Activated CD4-positive, alpha-beta T cell treated with anti-CD3 and anti-CD28 coated beads, Interleukin-2, amount 10 ng/mL, durations not matched to agents 7 days and 5 days (primary cell): Measurements from ENCODE around the gene CFAP74. TPM values are rescaled to one million over a fixed set of nuclear protein-coding genes. Genes with fewer than 3 reads are reported as not detected.
A peak's percentile ranks its signal among the peaks of the same experiment; 100 is the strongest.

ENCODE experiments used
- CTCF ChIA-PET: fragments of 350-600 bp; sonication (Branson Sonifier 250); formaldehyde crosslinking; loops from one replicate; lab custom pipeline; 2021; ENCODE audit warnings: antibody characterized with exemption; lab: Charles Lee
- POLR2A ChIA-PET: fragments of 350-600 bp; sonication (Branson Sonifier 250); formaldehyde crosslinking; loops from one replicate; lab custom pipeline; 2021; ENCODE audit warnings: antibody characterized with exemption; lab: Charles Lee
- DNase-seq: peaks from one replicate; pipeline ENCODE4 v3.0.0-alpha.2; 2020
- H3K27ac Mint-ChIP-seq: one replicate; pipeline ENCODE4 v1.8.0; 2021; ENCODE audit warnings: mild to moderate bottlenecking, moderate library complexity, mixed read lengths
- H3K27me3 Mint-ChIP-seq: one replicate; pipeline ENCODE4 v1.8.0; 2021; ENCODE audit warnings: mixed read lengths
- H3K36me3 Mint-ChIP-seq: one replicate; pipeline ENCODE4 v1.8.0; 2021; ENCODE audit warnings: low read depth, mixed read lengths
- H3K4me1 Mint-ChIP-seq: one replicate; pipeline ENCODE4 v1.8.0; 2021; ENCODE audit warnings: mixed read lengths
- H3K4me3 Mint-ChIP-seq: one replicate; pipeline ENCODE4 v1.8.0; 2021; ENCODE audit warnings: mild to moderate bottlenecking, moderate library complexity, mixed read lengths
- H3K9me3 Mint-ChIP-seq: one replicate; pipeline ENCODE4 v1.8.0; 2021; ENCODE audit warnings: mixed read lengths
- total RNA-seq, 2 experiments: library from RNA; stranded (reverse); gene quantifications; one replicate each; pipeline ENCODE4 v1.2.3, GENCODE V29; 2021

Gene CFAP74
- total RNA-seq, 2 experiments from 2014 or later = not detected

DNA sequence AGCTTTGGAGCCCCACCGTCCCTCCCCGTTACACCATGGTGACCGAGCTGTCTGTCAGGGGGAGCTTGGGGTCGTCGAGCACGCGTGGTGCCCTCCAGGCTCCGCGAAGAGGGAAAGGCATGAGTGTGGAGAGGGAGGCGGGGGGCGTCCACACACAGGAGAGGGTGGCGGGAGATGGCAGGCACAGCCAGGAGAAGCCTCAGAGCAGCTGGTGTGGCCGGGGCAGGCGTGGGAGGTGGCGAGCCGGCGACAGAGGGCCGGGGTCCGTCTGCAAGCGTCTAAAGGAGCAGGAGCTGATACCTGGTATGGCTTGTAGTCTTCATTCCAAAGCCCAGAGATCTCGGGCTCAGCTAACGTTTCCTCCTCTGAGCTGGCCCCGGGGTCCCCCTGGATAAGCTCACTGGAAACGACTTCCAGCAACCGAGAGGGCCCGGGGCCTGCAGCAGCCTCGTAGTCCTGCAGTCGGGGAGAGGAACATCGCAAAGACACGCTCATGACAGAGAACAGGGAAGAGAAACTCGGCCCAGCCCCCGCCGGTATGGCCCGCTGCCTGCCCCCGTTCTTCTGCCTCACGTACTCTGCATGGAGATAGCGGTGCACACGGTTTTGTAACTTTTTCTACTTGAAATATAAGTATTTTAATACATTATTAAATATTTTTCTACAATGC is 37.4 kb downstream of the CFAP74 start:
- Mint-ChIP-seq H3K36me3 (no peaks in the 10 kb centered on the region), H3K4me1 (no peaks in the 10 kb centered on the region), H3K9me3 (peaks cover 10% of the 10 kb centered on the region), H3K4me3 (no peak overlapping the region), H3K27ac (no peak overlapping the region), H3K27me3 (peaks cover 5% of the 10 kb centered on the region)
- DNase-seq = no peak
- ChIA-PET POLR2A (no interaction called here), CTCF (interaction anchor here (1.1 to 1.2 kb wide), 2 partner anchors 25 to 75 kb away, joined by 3 read pairs; no protein-coding TSS in a partner anchor)

DNA sequence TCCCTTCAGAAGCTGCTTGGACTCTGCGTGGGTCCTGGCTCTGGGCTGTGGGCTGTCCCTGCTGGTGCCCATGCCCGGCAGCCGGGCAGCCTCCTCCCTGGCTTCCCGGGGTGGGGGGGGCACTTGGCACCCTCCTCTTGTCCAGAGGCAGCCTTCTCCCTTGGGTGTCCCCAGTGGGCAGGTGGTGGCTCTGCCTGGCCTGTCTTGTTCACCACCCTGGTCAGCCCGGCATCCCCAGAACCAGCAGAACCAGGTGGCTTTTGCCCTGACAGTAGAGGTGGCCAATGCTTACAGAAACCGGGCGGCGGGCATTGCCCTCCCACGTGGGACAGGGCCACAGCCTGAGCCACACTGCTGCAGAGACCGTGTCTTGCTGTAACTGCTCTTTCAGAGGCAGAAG is 38.0 kb downstream of the CFAP74 start:
- no peak overlapping the region for H3K27ac Mint-ChIP-seq
- H3K36me3 Mint-ChIP-seq = no peaks in the 10 kb centered on the region
- CTCF ChIA-PET = interaction anchor here (1.1 to 1.2 kb wide), 2 partner anchors 25 to 75 kb away, joined by 3 read pairs; no protein-coding TSS in a partner anchor
- H3K4me3 Mint-ChIP-seq = no peak overlapping the region
- DNase-seq = no peak
- POLR2A ChIA-PET = no interaction called here
- H3K27me3 Mint-ChIP-seq = peaks cover 8% of the 10 kb centered on the region
- H3K4me1 Mint-ChIP-seq = no peaks in the 10 kb centered on the region
- H3K9me3 Mint-ChIP-seq = peaks cover 4% of the 10 kb centered on the region

GRCh38 chr1:1964811-1965210 is 38.8 kb downstream of the CFAP74 start:
- Mint-ChIP-seq H3K9me3 (peaks cover 4% of the 10 kb centered on the region), H3K4me1 (no peaks in the 10 kb centered on the region)

DNA sequence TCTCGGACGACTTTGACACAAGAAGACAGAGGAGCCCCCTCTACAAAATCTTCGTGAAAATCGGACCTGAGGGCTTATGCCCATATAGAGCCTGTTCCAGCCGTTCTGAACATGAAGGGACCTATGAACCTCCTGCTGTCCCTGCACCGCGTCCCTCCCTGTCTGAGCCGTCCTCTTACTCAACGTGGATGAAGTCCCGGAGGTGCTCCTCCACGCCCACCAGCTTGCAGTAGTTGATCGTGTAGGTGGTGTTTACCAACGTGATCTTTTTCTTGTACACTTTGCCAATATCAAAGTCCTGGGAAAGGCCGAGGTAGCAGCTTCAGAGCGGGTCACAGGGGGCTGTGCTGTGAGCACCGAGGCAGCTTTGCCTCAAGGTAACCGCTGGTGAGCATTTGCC is 40.0 kb downstream of the CFAP74 start:
- H3K9me3 Mint-ChIP-seq = peaks cover 4% of the 10 kb centered on the region
- ChIA-PET CTCF (interaction anchor here (1.4 kb wide), 1 partner anchor 11 kb away, joined by 3 read pairs; no protein-coding TSS in a partner anchor), POLR2A (no interaction called here)
- peaks cover 8% of the 10 kb centered on the region for H3K27me3 Mint-ChIP-seq
- H3K36me3 Mint-ChIP-seq = no peaks in the 10 kb centered on the region
- no peak overlapping the region for H3K27ac Mint-ChIP-seq
- no peaks in the 10 kb centered on the region for H3K4me1 Mint-ChIP-seq
- DNase-seq = no peak
- no peak overlapping the region for H3K4me3 Mint-ChIP-seq

More at GRCh38 chr1:1964811-1965210, 38.8 kb downstream of the CFAP74 start:
- no peak for DNase-seq
- peaks cover 8% of the 10 kb centered on the region for H3K27me3 Mint-ChIP-seq
- no peak overlapping the region for H3K27ac Mint-ChIP-seq
- POLR2A ChIA-PET = interaction anchor here (0.6 kb wide), 1 partner anchor 92 kb away, joined by 3 read pairs; no protein-coding TSS in a partner anchor
- CTCF ChIA-PET = interaction anchor here (1.2 kb wide), 1 partner anchor 26 kb away, joined by 3 read pairs; no protein-coding TSS in a partner anchor
- H3K36me3 Mint-ChIP-seq = no peaks in the 10 kb centered on the region
- no peak overlapping the region for H3K4me3 Mint-ChIP-seq

DNA sequence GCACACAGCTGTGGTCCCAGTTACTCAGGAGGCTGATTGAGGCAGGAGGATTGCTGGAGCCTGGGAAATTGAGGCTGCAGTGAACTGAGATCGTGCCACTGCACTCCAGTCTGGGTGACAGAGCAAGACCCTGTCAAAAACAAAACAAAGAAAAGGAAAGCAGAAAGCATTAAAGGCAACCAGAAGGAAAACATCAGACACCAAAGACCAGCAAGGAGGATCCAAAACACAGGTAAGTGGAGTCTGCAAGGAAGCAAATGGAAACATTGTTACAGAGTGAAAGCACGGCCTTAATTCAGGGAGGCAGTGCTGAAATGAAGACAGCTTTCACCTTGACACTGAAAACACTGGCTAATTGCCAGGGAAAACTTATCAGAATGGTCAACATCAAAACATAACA is 40.8 kb downstream of the CFAP74 start:
- no peaks in the 10 kb centered on the region for H3K36me3 Mint-ChIP-seq
- CTCF ChIA-PET = interaction anchor here (1.3 kb wide), 1 partner anchor 82 kb away, joined by 6 read pairs; no protein-coding TSS in a partner anchor
- peaks cover 8% of the 10 kb centered on the region for H3K27me3 Mint-ChIP-seq
- peak overlapping the region; percentile 68 for H3K27ac Mint-ChIP-seq
- DNase-seq = no peak
- H3K4me3 Mint-ChIP-seq = no peak overlapping the region
- POLR2A ChIA-PET = no interaction called here
- H3K9me3 Mint-ChIP-seq = peaks cover 2% of the 10 kb centered on the region
- H3K4me1 Mint-ChIP-seq = no peaks in the 10 kb centered on the region

DNA sequence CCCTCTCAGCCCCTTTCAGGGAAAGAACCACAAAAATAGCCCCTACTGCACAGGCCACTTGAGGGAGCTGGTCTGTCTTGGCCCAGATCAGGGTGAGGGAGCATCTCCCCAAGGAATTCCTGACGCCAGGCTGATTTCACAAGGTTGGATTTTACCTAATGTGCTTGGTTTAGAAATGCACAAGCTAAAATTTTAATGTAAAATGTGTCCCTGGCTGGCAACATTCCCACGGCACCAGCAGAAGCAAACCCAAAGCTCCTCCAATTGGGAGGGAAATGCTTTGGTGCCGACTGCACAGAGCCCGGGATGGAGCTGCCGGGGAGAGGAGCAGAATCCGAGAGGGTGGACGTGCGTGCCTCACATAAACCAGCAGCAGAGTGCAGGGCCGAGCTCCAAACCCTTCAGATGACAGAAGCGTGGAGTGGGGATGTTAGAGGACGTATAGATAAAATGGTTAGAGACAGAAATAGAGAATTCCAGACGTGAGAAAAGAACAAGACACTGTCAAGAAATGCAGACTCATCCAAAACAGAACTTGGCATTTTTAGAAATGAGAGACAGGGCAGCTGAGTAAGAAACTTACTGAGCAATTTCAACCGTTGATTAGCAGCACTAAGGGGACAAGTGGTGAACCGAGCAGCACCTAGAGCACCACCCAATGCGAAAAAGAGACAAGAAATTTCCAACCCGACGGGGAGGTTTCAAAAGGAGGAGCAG is 42.9 kb downstream of the CFAP74 start:
- Mint-ChIP-seq H3K4me1 (no peaks in the 10 kb centered on the region), H3K36me3 (no peaks in the 10 kb centered on the region), H3K4me3 (no peak overlapping the region), H3K27ac (no peak overlapping the region), H3K9me3 (no peaks in the 10 kb centered on the region), H3K27me3 (peaks cover 8% of the 10 kb centered on the region)
- no peak for DNase-seq
- CTCF ChIA-PET = interaction anchor here (0.8 to 2.9 kb wide), 8 partner anchors 14 to 196 kb away, joined by 3 to 20 read pairs (median 3); no protein-coding TSS in a partner anchor
- POLR2A ChIA-PET = no interaction called here

DNA sequence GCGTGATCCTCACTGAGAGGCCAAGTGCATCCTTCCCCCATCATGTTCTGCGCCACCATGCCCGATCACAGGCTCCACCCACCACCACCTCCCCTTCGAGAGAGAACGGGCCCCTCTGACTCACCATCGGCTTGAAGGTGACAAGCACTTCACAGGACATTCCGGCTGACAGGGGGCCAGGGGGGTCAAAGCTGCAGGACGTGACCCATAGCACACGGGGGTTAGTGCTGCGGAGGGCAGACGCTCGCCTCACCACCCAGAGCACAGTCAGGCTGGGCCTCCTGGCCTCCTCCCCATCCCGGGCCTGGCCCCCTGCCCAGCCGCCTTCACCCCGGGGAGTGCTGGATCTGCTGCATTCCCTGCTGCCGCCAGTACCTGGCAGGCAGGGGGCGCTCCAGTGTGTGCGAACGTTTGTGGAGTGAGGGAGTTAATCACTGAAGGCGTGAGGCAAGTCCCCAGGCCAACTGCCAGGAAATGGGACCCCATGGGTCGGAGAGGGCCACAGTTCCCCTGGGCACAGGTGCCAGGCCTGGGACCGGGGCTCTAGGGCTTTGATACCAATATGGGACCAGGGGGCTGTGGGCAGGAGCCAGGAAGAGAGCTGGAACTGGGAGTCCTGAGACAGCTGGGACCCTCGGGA is 43.6 kb downstream of the CFAP74 start:
- Mint-ChIP-seq H3K36me3 (no peaks in the 10 kb centered on the region), H3K4me3 (no peak overlapping the region), H3K9me3 (peaks cover under 1% of the 10 kb centered on the region), H3K27me3 (peaks cover 8% of the 10 kb centered on the region), H3K27ac (no peak overlapping the region), H3K4me1 (peaks cover under 1% of the 10 kb centered on the region)
- ChIA-PET CTCF (interaction anchor here (0.8 to 2.9 kb wide), 8 partner anchors 13 to 197 kb away, joined by 3 to 20 read pairs (median 3); no protein-coding TSS in a partner anchor), POLR2A (no interaction called here)
- peak; percentile 78 for DNase-seq

- H3K36me3 Mint-ChIP-seq = no peaks in the 10 kb centered on the region
- CTCF ChIA-PET = interaction anchor here (1.3 to 2.9 kb wide), 4 partner anchors 37 to 85 kb away, joined by 3 to 20 read pairs (median 4); no protein-coding TSS in a partner anchor
- POLR2A ChIA-PET = no interaction called here
- H3K4me3 Mint-ChIP-seq = no peak overlapping the region
- H3K27ac Mint-ChIP-seq = no peak overlapping the region
- H3K4me1 Mint-ChIP-seq = peaks cover 5% of the 10 kb centered on the region
- no peak for DNase-seq
- H3K27me3 Mint-ChIP-seq = peaks cover 8% of the 10 kb centered on the region
- peaks cover 4% of the 10 kb centered on the region for H3K9me3 Mint-ChIP-seq
Measured at GRCh38 chr1:1959459-1959839, 44.1 kb downstream of the CFAP74 start.

GRCh38 chr1:1958071-1958541 is 45.5 kb downstream of the CFAP74 start:
- ChIA-PET CTCF (interaction anchor here (2.9 kb wide), 1 partner anchor 86 kb away, joined by 20 read pairs; no protein-coding TSS in a partner anchor), POLR2A (no interaction called here)
- no peak for DNase-seq
- Mint-ChIP-seq H3K27me3 (peaks cover 8% of the 10 kb centered on the region), H3K4me3 (no peak overlapping the region), H3K4me1 (peaks cover 5% of the 10 kb centered on the region), H3K36me3 (no peaks in the 10 kb centered on the region), H3K27ac (no peak overlapping the region), H3K9me3 (peaks cover 4% of the 10 kb centered on the region)

DNA sequence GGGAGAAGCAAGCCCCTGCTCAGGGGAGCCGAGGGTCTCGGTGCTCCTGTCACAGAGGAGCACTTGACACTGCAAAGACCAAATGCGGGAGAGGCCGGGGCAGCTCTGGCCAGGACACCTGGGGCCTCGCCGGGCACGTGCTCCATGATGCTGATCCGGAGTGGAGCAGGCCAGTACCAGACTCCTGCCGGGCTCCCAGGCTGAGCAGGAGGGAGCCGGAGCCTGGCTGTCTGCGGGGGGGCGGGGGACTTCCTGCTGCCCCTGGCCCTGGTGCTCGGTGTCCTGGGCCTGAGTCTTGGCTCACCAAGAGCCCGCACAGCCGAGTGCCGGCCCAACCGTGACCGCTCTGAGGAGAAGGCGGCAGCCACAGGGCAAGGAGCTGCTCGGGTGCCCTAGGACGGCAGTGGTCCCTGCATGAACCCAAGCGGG is 46.0 kb downstream of the CFAP74 start:
- peaks cover 6% of the 10 kb centered on the region for H3K27me3 Mint-ChIP-seq
- H3K4me3 Mint-ChIP-seq = no peak overlapping the region
- H3K9me3 Mint-ChIP-seq = peaks cover 4% of the 10 kb centered on the region
- no peak overlapping the region for H3K27ac Mint-ChIP-seq
- H3K36me3 Mint-ChIP-seq = no peaks in the 10 kb centered on the region
- no peak for DNase-seq
- ChIA-PET POLR2A (no interaction called here), CTCF (no interaction called here)
- H3K4me1 Mint-ChIP-seq = peaks cover 5% of the 10 kb centered on the region

DNA sequence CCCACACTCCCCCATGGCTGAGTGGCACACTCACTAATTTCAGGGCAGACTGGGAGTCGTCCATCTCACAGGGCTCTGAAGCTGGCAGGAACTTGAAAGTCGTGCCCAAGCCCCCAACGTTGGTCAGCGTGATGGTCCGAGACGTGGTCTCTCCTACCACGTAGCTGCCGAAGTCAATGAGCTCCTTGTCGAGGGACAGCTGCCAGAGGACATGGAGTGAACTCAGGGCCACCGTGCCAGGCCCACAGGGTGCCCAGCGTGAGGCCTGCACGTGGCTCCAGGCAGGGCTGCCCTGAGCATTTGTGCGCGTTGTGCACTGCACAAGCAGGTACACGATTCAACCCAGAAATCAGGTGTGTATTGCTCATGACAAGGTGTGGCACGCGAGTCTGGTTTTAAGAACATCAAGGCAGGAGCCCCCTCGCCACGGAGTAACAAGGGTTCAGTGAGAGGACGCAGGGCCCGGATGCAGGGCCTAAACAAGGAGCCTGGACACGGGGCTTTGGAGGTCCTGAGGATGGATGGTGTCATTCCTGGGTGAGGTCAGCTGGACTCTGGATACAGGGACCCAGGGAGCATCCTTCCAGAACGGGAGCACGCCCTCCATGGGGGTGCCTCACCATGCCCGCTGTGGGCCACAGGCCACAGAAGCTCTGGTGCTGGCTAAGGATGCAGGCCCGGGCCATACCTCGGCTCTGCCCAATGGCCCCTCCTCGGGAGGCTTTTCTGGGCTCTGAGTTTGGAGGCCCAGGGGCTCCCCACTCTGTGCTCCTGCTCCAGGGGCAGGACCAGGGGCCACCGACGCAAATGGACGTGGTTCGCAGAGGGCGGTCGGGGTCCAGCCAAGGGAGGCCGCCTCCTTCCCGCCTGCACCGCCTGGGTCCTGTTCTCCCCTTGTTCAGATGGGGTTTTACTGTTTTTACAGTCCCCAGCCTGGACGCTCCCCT is 46.7 kb downstream of the CFAP74 start:
- DNase-seq = no peak
- H3K27me3 Mint-ChIP-seq = peaks cover 6% of the 10 kb centered on the region
- peaks cover 5% of the 10 kb centered on the region for H3K4me1 Mint-ChIP-seq
- no peaks in the 10 kb centered on the region for H3K36me3 Mint-ChIP-seq
- H3K9me3 Mint-ChIP-seq = peaks cover 4% of the 10 kb centered on the region
- H3K4me3 Mint-ChIP-seq = no peak overlapping the region
- CTCF ChIA-PET = interaction anchor here (0.9 to 1.4 kb wide), 3 partner anchors 26 to 115 kb away, joined by 3 read pairs; no protein-coding TSS in a partner anchor
- POLR2A ChIA-PET = no interaction called here
- no peak overlapping the region for H3K27ac Mint-ChIP-seq
